Liver (tissue), 3 donors: ENCODE results near the gene VDAC2.

Experiments
- ATF3 ChIP-seq: IDR thresholded peaks from 2 replicates; pipeline ENCODE4 v1.6.1; 2016; ENCODE audit warnings: antibody characterized with exemption
- CTCF ChIP-seq: fragments of 150-350 bp; IDR thresholded peaks from 2 replicates; pipeline ENCODE4 v1.5.1; 2017; ENCODE audit warnings: improper control_type of control experiment, low read depth, low read length; ENCODE audit not compliant: missing input control
- EGR1 ChIP-seq, 2 donors: IDR thresholded peaks; 2 replicates each; pipeline ENCODE4 v1.6.1; 2016 to 2018; ENCODE audit warnings: antibody characterized with exemption in 2 of 2, low read depth in 2 of 2
- FOXA1 ChIP-seq: IDR thresholded peaks from 2 replicates; pipeline ENCODE4 v1.6.1; 2016; ENCODE audit warnings: antibody characterized with exemption
- GABPA ChIP-seq, 2 donors: IDR thresholded peaks in 1 of 2; conservative IDR thresholded peaks in 1 of 2; 2 replicates each; pipeline ENCODE4 v1.6.1; 2016; ENCODE audit warnings: antibody characterized with exemption in 2 of 2, mild to moderate bottlenecking in 1 of 2, moderate library complexity in 1 of 2
- JUND ChIP-seq, 2 donors: IDR thresholded peaks; 2 replicates each; pipeline ENCODE4 v1.6.1; 2016; ENCODE audit warnings: antibody characterized with exemption in 2 of 2
- MAX ChIP-seq: IDR thresholded peaks from 2 replicates; pipeline ENCODE4 v1.6.1; 2016; ENCODE audit warnings: antibody characterized with exemption
- RAD21 ChIP-seq, 2 donors: IDR thresholded peaks; 2 replicates each; pipeline ENCODE4 v1.6.1; 2016; ENCODE audit warnings: antibody characterized with exemption in 2 of 2, mild to moderate bottlenecking in 2 of 2
- REST ChIP-seq: IDR thresholded peaks from 2 replicates; pipeline ENCODE4 v1.6.1; 2016; ENCODE audit warnings: antibody characterized with exemption, mild to moderate bottlenecking
- RXRA ChIP-seq, 2 donors: IDR thresholded peaks; 2 replicates each; pipeline ENCODE4 v1.6.1; 2017 to 2018; ENCODE audit warnings: antibody characterized with exemption in 2 of 2, mild to moderate bottlenecking in 1 of 2
- SP1 ChIP-seq: IDR thresholded peaks from 2 replicates; pipeline ENCODE4 v1.6.1; 2018; ENCODE audit warnings: antibody characterized with exemption, mild to moderate bottlenecking
- TAF1 ChIP-seq: conservative IDR thresholded peaks from 2 replicates; pipeline ENCODE4 v1.6.1; 2016; ENCODE audit warnings: antibody characterized with exemption, mild to moderate bottlenecking
- YY1 ChIP-seq: IDR thresholded peaks from 2 replicates; pipeline ENCODE4 v1.6.1; 2016; ENCODE audit warnings: antibody characterized with exemption, mild to moderate bottlenecking
- ZBTB33 ChIP-seq: IDR thresholded peaks from 2 replicates; pipeline ENCODE4 v1.6.1; 2016; ENCODE audit warnings: antibody characterized with exemption
- donor health status: healthy.
- donor health status: healthy.

- TF ChIP-seq CTCF (no peak), EGR1 (IDR thresholded peaks at IDR 0.05; ENCODE audit: low read depth in 2 of 2) (no peak), REST (no peak), GABPA (IDR thresholded peaks at IDR 0.05 in 1 of 2, conservative IDR thresholded peaks at IDR 0.05 in 1 of 2) (no peak), MAX (no peak), RAD21 (IDR thresholded peaks at IDR 0.05) (no peak), RXRA (IDR thresholded peaks at IDR 0.05) (no peak), JUND (IDR thresholded peaks at IDR 0.05) (no peak), TAF1 (no peak), ZBTB33 (no peak), YY1 (no peak), ATF3 (no peak), FOXA1 (no peak), SP1 (no peak)
These were observed 65.7 kb downstream of the VDAC2 start for GRCh38 chr10:75276069-75276872.
